ENCODE results near the gene DYNC2I2. TPM values are rescaled to one million over a fixed set of nuclear protein-coding genes. Genes with fewer than 3 reads are reported as not detected.

The DYNC2I2 gene
- total and polyA plus RNA-seq, 2 donors (not counting 3 experiments of a cell fraction or from before 2014, with no cell fraction given), result 73.6 to 82.6 TPM

DNA sequence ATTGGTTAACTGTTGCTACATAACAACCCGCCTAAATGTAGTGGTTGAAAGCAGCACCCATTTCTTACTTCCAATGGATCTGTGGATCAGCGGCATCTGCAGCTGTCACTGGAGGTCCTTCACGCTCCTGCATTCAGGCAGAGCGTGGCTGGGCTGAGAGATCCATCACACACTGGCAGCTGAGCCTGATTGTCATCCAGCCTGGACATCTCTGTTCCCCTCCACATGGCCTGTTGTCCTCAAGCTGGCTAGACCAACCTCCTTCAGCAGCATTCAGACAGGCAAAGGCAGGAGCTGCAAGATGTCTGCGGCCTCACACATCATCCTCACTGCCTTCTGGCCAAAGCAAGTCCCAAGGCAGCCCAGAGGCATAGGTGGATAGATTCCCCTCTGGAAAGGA is 36.9 kb downstream of the DYNC2I2 start:
- no peak for FAIRE-seq
- intact Hi-C loops (cut with micrococcal nuclease), result no loop called here
- Histone ChIP-seq H3K79me2 (ENCODE audit: control insufficient read depth, insufficient read depth, low read length) (no peaks in the 10 kb centered on the region), H3K9ac (replicated peaks; ENCODE audit: extremely low read depth, insufficient read depth, low read length) (no peak overlapping the region), H2AFZ (ENCODE audit: low read depth, low read length) (no peak overlapping the region), H4K20me1 (replicated peaks; ENCODE audit: control insufficient read depth, extremely low read depth, insufficient read depth, low read length) (no peaks in the 10 kb centered on the region), H3K4me3 (replicated peaks in 1 of 3; ENCODE audit: insufficient read depth in 1 of 3, low read depth in 1 of 3, low read length in 3 of 3) (no peak overlapping the region), H3K9me1 (replicated peaks; ENCODE audit: control insufficient read depth, extremely low read depth, insufficient read depth, low read length) (no peaks in the 10 kb centered on the region), H3K27ac (ENCODE audit: insufficient read depth, low read depth, low read length) (no peak overlapping the region), H3K4me2 (ENCODE audit: insufficient read depth, low read length) (no peak overlapping the region), H3K27me3 (ENCODE audit: control insufficient read depth in 2 of 2, insufficient read depth in 2 of 2, low read length in 2 of 2) (no peaks in the 10 kb centered on the region), H3K9me3 (replicated peaks; ENCODE audit: control insufficient read depth, insufficient read depth, low read length) (no peaks in the 10 kb centered on the region), H3K36me3 (ENCODE audit: control insufficient read depth in 2 of 2, extremely low read depth in 1 of 2, insufficient read depth in 2 of 2, low read length in 2 of 2) (peaks cover 48 to 58% of the 10 kb centered on the region in 2 experiments), H3K4me1 (ENCODE audit: control insufficient read depth, extremely low read depth, insufficient read depth, low read length) (no peaks in the 10 kb centered on the region)
- dilution Hi-C loops (cut with MboI; ENCODE audit: extremely low pct_ligation_motif_present, low sequenced_read_pairs), result no loop called here
- ChIA-PET CTCF (no interaction called here), POLR2A (no interaction called here)
- TF ChIP-seq, protein P1, sequence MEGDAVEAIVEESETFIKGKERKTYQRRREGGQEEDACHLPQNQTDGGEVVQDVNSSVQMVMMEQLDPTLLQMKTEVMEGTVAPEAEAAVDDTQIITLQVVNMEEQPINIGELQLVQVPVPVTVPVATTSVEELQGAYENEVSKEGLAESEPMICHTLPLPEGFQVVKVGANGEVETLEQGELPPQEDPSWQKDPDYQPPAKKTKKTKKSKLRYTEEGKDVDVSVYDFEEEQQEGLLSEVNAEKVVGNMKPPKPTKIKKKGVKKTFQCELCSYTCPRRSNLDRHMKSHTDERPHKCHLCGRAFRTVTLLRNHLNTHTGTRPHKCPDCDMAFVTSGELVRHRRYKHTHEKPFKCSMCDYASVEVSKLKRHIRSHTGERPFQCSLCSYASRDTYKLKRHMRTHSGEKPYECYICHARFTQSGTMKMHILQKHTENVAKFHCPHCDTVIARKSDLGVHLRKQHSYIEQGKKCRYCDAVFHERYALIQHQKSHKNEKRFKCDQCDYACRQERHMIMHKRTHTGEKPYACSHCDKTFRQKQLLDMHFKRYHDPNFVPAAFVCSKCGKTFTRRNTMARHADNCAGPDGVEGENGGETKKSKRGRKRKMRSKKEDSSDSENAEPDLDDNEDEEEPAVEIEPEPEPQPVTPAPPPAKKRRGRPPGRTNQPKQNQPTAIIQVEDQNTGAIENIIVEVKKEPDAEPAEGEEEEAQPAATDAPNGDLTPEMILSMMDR (IDR thresholded peaks at IDR 0.05; ENCODE audit: extremely low read depth in 1 of 2, insufficient read depth in 1 of 2, low read depth in 1 of 2, low read length in 2 of 2), result no peak
- TF ChIP-seq POLR2A (IDR thresholded peaks at IDR 0.05; ENCODE audit: low read depth, low read length) (no peak), EZH2 (IDR thresholded peaks at IDR 0.05; ENCODE audit: borderline replicate concordance, low read depth, low read length, severe bottlenecking) (no peak), POLR2AphosphoS5 (IDR thresholded peaks at IDR 0.05; ENCODE audit: insufficient read depth, low read depth, low read length) (no peak), JUN (IDR thresholded peaks at IDR 0.05; ENCODE audit: borderline replicate concordance, insufficient read depth, insufficient read length, low read depth) (no peak), FOS (IDR thresholded peaks at IDR 0.05; ENCODE audit: borderline replicate concordance, insufficient read depth, low read length) (no peak), GATA2 (IDR thresholded peaks at IDR 0.05; ENCODE audit: insufficient read depth, insufficient read length, low read depth, low read length) (no peak), MYC (IDR thresholded peaks at IDR 0.05; ENCODE audit: low read depth, low read length) (no peak)
- TF ChIP-seq, protein P2, sequence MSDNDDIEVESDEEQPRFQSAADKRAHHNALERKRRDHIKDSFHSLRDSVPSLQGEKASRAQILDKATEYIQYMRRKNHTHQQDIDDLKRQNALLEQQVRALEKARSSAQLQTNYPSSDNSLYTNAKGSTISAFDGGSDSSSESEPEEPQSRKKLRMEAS (IDR thresholded peaks at IDR 0.05; ENCODE audit: insufficient read depth, insufficient read length), result no peak
- BruUV-seq (replicated peaks), result no TSS peak
- DNase-seq (ENCODE audit: low read depth, low spot score), result no peak

Measured in endothelial cell of umbilical vein (primary cell).